HG02763 (cell line): ENCODE measurements around the gene PRKN.
"Not testable (repeated sequence)": the region's sequence is repeated elsewhere in the genome, so short reads cannot be mapped to it uniquely, and the experiment has no call there.

Experiments used
- ATAC-seq: cut with Tn5 transposase; IDR thresholded peaks from one replicate; pipeline ENCODE4 v1.9.1; 2021; ENCODE audit warnings: mild to moderate bottlenecking, moderate library complexity; ENCODE audit not compliant: unreplicated experiment

PRKN gene

DNA sequence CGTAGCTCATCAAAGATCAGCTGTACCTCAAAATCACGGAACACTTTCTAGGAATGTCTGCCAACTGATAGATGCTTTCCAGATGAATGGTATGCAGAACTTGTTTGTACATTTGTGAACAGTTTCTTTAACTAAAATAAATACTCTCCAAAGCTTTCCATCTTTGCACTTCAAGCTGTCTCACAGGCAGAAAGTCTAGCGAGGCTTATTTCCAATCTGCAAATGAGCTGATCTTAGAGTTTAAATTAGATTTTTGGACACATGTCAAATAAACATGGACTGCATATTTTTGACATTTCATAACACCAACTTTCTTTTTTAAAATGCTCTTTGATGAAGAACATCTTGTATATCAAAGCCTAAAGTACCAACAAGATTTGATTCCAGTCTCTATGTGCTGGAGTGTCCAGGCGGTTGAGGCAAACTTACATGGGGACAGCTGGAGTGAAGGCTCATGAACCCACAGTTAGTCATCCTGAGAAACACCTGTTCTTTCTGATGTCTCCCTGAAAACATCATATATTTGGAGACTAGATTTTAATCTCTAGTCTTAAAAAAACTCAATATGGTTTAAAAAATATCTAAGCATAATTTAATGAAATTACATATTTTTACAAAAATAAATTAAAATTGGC lies 1185.1 kb downstream of the PRKN start:
- no peak for ATAC-seq

- ATAC-seq, result no peak
Observed at GRCh38 chr6:161540532-161540931, 1187.0 kb downstream of the PRKN start.

- no peak for ATAC-seq
Observed at GRCh38 chr6:161536224-161536630, 1191.3 kb downstream of the PRKN start.

- ATAC-seq, result no peak
Observed at GRCh38 chr6:161534264-161534873, 1193.2 kb downstream of the PRKN start.

DNA sequence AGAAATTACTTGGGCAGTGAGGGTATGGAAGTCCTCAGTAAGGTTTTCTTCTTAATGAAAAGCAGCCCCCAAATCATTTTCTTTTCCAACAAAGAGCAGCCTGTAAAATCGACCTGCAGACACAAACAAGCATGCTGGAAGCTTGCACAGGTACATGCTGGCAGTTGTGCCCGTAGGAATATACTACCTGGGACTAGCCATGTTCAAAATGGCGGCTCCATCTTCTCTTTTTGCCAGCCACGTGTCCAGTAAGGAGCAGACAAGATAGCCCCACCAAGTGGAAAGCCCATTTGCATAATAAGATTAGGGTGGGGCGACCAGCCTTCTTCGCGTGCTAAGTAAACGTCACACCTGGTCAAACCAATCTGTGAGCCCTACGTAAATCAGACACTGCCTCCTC lies 1194.3 kb downstream of the PRKN start:
- no peak for ATAC-seq

GRCh38 chr6:161532536-161532935 lies 1195.0 kb downstream of the PRKN start:
- ATAC-seq, result no peak

- ATAC-seq, result no peak
Observed at GRCh38 chr6:161526794-161527193, 1200.8 kb downstream of the PRKN start.

DNA sequence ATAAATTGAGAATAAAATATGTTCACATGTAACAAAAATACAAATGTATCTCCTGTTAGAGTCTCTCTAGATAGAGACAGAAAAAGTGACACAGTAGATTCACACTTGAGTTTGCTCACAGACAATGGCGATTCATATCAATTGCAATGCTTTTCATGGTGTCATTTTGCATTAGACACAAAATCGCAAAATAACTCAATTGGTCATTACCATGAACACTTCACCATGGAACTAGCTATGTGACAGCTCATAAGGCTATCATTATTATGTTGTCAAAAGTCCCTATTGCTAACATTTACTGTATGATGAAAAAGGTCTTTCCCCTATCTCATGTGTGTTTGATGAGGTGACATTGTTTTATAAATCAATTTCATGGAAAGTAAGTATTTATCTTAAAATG lies 1204.2 kb downstream of the PRKN start:
- ATAC-seq, result no peak

GRCh38 chr6:161522276-161522675 lies 1205.3 kb downstream of the PRKN start:
- ATAC-seq, result no peak

DNA sequence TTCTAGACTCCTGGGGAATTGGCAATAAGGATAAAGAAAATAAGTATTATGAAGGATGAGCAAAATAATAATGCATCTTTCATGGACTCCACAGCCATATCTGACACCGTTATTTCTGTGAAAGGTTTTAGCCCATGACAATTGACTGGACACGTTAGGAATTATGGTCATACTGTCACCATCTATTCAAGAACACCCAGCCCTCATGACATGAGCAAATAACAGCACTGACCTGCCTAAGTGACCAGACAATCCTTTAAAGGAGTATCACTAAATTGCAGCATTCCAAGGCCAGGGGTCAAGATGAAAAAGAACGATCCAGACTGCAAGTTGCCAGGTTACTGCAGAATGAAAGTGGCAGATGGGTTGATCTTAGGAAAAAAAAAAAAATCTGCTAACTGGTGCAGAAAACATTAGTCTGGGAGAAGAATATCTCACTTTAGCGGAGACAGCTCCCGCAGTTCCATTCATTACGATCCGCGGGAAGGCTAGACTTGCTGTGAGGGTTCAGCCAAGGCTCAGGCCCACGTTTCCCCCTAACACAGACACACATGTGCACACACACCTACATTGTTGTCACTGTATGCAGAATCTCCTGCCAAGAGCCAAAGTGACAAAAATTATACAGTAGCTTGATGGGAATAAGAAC lies 1216.0 kb downstream of the PRKN start:
- no peak for ATAC-seq

DNA sequence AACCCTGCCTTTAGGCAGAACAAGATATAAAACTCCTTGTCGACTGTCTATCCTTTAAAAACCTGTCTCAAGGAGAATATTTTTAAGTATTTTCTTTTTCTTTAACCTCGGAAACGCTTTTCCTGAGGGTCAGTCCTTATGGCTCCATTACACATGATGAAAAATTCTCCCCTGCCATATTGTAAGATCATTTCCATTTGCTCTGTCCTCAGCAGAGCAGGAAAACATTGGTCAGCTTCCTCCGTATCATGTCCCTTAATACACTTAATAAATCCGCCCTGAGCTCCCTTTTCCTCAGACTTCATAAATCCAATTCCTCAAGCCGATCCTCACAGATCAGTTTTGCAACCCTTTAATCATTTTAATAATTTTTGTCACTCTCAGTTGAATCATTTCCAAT lies 1219.2 kb downstream of the PRKN start:
- no peak for ATAC-seq

DNA sequence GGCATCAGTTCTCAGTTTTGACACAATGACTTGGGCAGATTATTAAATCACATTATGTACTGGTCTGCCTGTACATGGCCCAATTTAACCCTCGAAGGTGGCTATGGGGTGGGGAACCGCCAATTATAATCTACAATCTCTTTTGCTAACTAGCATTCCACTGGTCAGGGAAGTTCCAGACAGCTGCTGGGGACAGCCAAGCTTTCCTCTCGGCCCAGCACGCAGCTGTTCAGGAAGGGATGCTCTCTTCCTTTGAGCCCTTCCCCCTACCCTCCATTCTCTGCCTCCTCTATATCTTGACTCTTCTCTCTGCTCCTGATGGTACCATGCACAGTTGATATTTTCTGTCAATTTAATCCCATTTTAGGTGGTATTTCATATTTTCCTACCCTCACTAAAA lies 1220.2 kb downstream of the PRKN start:
- ATAC-seq, result no peak

DNA sequence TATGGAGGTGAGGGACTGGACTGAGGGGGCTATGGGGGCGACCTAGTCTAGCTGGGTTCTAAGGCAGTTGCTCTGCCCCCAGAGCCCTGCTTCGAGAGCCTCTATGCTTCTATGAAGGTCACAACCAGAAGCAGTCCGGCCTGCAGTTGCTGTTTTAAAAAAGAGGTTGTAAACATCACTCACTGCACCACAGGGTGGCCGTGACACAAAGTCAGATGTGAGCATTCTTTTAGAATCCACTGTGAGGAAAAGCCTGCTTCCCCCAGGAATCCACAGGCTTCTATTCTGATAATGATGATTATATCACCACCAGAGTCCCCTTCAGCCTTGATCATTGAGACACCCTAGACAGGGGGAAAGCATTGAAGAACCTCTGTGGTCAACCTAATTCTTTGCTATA lies 1224.0 kb downstream of the PRKN start:
- no peak for ATAC-seq

GRCh38 chr6:161498881-161499280 lies 1228.7 kb downstream of the PRKN start:
- ATAC-seq, result no peak

DNA sequence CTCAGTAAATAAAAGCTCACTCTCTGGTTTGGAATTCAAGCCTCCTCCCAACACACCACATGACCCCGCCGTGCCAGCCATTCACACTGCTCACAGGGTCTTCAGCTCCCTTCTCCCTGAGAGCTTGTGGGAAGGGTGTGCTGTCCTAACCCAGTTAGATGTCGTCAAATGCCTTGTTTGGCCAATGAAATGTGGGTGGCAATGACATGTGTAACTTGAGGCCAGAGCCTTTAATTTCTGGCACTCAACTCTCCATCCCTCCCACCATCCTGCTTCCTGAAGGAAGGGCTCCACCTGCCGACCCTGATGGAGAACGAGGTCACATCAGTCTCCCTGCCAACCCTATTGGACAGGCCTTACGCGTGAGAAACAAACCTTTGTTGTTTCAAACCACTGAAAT lies 1229.2 kb downstream of the PRKN start:
- no peak for ATAC-seq

DNA sequence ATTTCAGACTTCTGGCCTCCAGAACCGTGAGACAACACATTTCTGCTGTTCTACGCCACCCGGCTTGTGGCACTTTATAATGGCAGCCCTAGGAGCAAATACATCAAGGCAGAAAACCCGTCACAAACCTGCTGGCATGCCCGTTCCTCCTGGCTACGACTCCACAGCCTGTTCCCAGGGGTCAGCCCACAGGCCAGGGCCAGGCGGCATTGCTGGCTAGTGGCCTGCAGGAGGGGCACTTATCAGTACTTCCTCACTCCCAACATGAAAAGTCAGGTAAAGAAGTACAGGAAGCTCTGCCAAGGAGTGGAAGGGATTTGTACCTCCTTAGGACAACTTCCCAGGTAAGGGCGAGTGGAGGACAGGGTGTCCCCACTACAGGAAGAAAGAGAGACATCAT lies 1230.6 kb downstream of the PRKN start:
- no peak for ATAC-seq

- ATAC-seq, result not testable (repeated sequence)
Observed at GRCh38 chr6:161496271-161496670, 1231.3 kb downstream of the PRKN start.

GRCh38 chr6:161494566-161494965 lies 1233.0 kb downstream of the PRKN start:
- no peak for ATAC-seq

- no peak for ATAC-seq
Observed at GRCh38 chr6:161493576-161494118, 1233.9 kb downstream of the PRKN start.

DNA sequence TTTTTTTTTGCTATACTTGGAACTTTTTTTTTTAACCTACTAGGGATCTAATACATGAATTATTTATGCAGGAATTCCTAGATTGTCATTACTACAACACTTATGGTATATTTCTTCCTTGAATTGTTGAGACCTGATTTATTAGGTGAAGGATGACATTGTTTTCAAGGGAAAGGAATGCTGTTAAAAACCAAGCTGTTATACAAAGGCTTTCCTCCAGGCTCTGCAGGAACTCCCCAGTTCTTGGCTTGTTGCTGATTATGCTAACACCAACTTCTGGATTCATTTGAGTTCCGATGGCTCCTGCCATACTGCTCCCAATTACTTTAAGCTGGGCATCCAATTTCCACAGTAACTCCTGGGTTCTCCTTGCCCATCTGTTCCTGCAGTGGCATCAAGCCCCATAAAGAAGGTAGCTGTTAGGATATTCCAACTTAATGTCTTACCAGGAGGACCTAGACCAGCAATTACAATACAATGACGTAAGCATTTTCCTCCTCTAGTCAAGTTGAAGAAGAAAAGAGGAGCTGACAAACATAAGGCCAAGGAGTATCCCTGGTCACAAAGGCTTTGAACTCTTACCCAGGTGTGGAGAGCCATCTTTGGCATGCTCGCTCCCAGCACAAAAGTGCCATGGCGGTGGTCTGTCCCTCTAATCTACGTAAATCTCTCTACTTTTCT lies 1237.8 kb downstream of the PRKN start:
- no peak for ATAC-seq

DNA sequence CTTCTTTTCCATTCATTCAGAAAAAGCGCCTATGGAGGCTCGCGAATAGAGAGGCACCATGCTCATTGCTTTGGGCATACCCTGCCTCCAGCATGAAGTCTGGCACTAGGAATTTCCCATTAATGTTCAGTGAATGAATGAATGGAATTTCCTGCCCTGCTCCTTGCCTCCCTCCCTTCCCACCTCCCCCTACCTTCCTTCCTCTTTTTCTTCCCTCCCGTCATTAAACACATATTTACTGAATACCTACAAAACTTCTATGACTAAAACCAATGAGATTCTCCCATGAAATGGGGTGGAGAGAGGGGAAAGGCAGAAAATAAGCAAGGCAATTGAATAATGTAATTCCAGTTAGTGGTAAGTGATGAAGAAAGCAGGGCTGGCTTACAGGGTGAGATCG lies 1239.9 kb downstream of the PRKN start:
- ATAC-seq, result no peak

GRCh38 chr6:161487217-161487531 lies 1240.4 kb downstream of the PRKN start:
- ATAC-seq, result no peak
